ENCODE results near the gene RPL21.
"Not testable (repeated sequence)": the region's sequence is repeated elsewhere in the genome, so short reads cannot be mapped to it uniquely, and the experiment has no call there.

Gene RPL21

GRCh38 chr13:27251166-27252091 lies at the start of gene RPL21:
RPL21 (plus strand) TSS chr13:27251558; CDS start chr13:27253777, 2,219 bp downstream.
- peak; percentile 88 for FAIRE-seq

DNA sequence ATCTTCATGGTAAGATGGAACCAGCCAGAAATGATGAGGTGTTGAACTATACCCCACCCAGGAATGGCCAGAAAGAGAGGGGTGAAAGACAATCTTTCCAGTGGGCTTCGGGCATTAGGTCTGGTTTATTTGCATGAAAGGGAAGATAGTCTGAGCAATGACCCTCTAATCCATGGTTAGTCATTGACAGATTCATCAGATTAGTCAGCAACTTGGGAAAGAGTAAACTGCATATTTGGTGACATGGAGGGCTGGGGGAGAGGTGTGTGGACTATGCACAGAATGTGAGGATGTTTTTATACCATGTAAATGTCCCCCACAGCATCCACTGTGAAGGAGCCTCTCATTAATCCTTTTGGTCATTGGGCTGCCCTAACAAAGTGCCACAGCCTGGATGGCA lies 49.7 kb upstream of the RPL21 start:
- no peak for FAIRE-seq

- no peak for FAIRE-seq
Observed at GRCh38 chr13:27203186-27203585, 48.2 kb upstream of the RPL21 start.

- FAIRE-seq = no peak
Observed at GRCh38 chr13:27203854-27204253, 47.5 kb upstream of the RPL21 start.

- no peak for FAIRE-seq
Observed at GRCh38 chr13:27208514-27208913, 42.8 kb upstream of the RPL21 start.

GRCh38 chr13:27211271-27211670 lies 40.1 kb upstream of the RPL21 start:
- FAIRE-seq = no peak

DNA sequence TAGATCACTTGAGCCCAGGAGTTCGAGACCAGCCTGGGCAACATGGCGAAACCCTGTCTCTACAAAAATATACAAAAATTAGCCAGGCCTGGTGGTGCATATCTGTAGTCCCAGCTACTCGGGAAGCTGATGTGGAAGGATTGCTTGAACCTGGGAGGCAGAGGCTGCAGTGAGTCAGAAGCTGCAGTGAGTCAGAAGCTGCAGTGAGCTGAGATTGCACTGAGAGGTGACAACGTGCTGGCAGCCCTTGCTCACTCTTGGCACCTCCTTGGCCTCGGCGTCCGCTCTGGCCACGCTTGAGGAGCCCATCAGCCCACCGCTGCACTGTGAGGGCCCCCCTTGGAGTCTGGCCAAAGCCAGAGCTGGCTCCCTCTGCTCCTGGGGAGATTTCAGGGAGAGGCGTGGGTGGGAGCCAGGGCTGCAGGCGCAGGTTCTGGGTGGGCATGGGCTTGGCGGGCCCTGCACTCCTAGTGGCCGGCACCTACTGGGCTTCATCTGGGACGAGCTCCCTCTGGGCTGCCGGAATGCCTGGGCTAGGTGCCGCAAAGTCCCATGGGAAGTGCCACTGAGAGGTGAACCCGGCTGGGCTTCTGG lies 39.5 kb upstream of the RPL21 start:
- no peak for FAIRE-seq

DNA sequence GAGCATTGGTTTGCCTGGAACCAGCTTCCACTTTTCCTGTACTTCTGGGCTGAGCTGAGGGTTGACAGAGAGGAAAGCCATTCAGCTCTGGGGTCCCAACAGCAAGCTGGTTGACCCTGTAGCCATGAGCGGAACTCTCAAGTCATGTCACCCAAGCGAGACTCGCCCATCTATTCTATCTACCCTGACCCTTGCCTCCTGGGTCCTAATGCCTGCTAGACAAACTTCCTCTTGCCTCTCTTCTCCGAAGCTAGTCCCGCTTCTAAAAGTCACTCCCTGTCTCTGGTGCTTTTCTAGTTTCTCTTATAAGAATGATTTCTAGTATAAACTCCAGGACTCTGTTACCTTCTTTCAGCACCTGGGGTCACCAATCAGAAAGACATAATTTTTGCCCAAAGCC lies 38.0 kb upstream of the RPL21 start:
- not testable (repeated sequence) for FAIRE-seq

DNA sequence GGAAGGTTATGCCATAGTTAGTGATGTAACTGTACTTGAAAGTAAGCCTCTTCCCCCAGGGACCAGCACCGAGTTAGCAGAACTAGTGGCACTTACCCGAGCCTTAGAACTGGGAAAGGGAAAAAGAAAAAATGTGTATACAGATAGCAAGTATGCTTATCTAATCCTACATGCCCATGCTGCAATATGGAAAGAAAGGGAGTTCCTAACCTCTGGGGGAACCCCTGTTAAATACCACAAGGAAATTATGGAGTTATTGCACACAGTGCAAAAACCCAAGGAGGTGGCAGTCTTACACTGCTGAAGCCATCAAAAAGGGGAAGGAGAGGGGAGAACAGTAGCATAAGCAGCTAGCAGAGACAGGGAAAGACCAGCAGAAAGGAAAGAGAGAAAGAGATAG lies 33.6 kb upstream of the RPL21 start:
- not testable (repeated sequence) for FAIRE-seq

GRCh38 chr13:27218861-27219260 lies 32.5 kb upstream of the RPL21 start:
- not testable (repeated sequence) for FAIRE-seq

DNA sequence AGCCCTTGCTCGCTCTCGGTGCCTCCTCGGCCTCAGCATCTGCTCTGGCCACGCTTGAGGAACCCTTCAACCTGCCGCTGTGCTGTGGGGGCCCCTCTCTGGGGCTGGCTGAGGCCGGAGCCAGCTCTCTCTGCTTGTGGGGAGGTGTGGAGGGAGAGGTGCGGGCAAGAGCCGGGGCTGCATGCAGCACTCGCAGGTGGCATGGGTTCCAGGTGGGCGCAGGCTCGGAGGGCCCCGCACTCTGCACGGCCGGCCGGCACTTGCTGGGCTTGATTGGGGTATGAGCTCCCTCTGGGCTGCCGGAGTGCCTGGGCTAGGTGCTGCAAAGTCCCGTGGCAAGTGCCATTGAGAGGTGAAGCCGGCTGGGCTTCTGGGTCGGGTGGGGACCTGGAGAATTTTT lies 31.7 kb upstream of the RPL21 start:
- no peak for FAIRE-seq

DNA sequence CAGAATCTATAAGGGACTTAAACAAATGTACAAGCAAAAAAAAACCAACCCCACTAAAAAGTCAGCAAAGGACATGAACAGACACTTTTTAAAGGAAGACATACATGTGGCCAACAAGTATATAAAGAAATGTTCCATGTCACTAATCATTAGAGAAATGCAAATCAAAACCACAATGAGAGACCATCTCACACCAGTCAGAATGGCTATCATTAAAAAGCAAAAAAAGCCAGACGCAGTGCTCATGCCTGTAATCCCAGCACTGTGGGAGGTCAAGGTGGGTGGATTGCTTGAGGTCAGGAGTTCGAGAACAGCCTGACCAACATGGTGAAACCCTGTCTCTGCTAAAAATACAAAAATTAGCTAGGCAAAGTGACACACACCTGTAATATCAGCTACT lies 29.3 kb upstream of the RPL21 start:
- FAIRE-seq = not testable (repeated sequence)

GRCh38 chr13:27226991-27227390 lies 24.4 kb upstream of the RPL21 start:
- no peak for FAIRE-seq

DNA sequence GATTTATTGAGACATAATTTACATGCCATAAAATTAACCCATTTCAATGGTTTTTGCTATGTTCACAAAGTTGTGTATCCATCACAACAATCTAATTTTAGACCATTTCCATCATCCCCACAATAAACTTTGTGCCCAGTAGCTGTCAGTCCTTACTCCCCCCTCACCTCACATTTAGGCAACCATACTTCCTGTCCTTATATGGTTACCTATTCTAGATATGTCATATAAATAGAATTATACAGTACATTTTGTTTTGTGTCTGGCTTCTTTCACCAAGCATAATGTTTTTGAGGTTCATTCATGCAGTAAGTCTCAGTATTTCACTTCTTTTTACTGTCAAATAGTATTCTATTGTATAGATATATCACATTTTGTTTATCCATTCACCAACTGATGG lies 23.2 kb upstream of the RPL21 start:
- no peak for FAIRE-seq

GRCh38 chr13:27229642-27230041 lies 21.7 kb upstream of the RPL21 start:
- no peak for FAIRE-seq

DNA sequence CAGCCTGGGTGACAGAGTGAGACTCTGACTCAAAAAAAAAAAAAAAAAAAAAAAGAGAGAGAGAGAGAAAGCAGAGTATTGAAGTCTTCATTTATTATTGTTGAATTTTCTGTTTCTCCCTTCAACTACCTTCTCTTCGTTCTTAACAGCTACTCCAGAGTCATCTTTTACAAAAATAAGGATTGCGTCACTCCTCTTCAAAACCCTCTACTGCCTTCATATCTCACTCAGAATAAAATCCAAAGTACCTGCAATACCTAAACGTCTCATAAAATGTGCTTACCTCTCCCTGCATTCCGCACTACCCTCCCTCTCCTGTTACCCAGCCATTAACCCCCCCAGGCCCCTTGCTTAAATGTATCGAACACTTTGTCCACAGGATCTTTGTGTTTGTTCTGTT lies 17.4 kb upstream of the RPL21 start:
- FAIRE-seq = no peak

DNA sequence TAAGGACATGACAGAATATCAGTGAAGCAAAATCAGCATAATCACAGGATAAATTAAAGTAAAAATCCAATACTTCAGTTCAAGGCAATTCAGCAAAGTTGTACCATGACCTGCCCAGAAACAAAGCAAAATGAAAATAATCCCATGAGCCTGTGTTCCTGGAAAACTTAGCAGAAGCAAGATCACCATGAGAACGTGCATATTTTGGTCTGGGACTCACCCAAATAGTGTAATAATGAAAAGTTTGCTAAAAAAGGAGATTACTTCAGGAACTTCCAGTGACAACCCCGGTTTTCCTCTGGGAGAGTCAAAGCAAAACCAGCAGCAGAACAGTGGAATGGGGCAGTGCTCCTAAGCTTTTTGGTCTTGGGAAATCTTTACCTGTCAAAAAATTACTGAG lies 14.9 kb upstream of the RPL21 start:
- no peak for FAIRE-seq

- FAIRE-seq = no peak
Observed at GRCh38 chr13:27242702-27243101, 8.7 kb upstream of the RPL21 start.

DNA sequence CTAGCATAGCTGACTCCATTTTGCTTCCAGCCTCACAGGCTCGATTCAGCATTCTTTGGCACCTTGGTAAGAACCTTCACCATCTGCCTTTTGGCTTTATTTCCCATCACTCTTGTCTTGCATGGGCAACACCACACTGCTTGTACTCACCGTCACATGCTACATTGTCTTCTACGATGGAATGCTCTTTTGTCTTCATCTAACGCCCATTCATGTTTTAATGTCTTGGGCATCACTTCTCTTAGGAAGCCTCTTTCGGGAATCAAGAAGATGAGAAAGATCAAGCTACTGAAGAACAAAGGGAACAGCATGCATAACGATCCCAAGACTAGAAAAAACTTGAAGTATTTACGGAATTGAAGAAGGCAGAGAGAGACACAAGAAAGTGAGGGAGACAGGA lies 5.7 kb upstream of the RPL21 start:
- no peak for FAIRE-seq

GRCh38 chr13:27250833-27251165 lies 559 bp upstream of the RPL21 start:
- FAIRE-seq = no peak

- no peak for FAIRE-seq
Observed at GRCh38 chr13:27252467-27252866, 1.1 kb downstream of the RPL21 start.

- no peak for FAIRE-seq
Observed at GRCh38 chr13:27257233-27257568, 5.8 kb downstream of the RPL21 start.

DNA sequence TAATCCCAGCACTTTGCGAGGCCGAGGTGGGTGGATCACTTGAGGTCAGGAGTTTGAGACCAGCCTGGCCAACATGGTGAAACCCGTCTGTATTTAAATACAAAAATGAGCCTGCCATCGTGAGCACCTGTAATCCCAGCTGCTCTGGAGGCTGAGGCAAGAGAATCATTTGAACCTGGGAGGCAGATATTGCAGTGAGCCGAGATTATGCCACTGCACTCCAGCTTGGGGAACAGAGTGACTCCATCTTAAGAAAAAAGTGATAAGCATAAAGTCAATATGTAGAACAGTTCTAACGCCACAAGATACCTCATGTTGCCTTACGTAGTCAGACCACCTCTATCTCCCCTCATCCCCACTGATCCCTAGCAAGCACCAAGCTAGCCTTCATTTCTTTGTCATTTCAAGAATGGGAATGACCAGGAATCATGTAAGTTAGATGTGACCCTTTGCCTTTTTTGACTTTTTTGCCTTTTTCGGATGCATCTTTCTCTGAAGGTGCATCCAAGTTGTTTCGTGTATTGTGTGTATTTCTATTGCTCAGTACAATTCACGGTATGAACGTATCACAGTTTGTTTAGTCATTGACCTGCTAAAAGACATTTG lies 6.4 kb downstream of the RPL21 start:
- FAIRE-seq = no peak

- FAIRE-seq = no peak
Observed at GRCh38 chr13:27258637-27259386, 7.5 kb downstream of the RPL21 start.

All from TTC549 (cell line).